Islet precursor cell (in vitro differentiated cells): Measurements from ENCODE around the gene OR5V1.
"Not testable (repeated sequence)": the region's sequence is repeated elsewhere in the genome, so short reads cannot be mapped to it uniquely, and the experiment has no call there.

Experiments used
- DNase-seq: peaks from one replicate; pipeline ENCODE4 v3.0.0-alpha.2; 2018

Gene OR5V1

DNA sequence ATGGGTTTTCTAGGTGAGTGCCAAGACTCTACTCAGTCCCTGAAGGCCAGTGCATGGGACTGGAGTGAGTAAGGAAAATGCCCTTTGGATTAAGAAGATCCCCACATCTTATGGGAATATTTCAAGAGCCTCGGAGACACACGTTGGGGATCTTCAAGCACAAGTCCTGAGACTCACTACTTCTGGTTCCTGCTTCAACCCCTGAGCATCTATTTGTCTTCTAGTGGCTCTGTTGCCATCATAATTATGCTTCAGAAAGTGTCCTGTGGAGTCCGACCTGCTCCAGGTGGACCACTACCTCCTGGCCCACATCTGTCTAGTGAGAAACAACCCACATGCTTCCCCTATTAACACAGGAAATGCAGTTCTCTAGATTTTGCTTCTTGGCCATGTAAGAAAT lies at the start of gene OR5V1:
Gene OR5V1 (minus strand): TSS at position 101 of the 400 bp plus-strand sequence. CDS start 12,670 bp downstream, outside the sequence.
- DNase-seq, result no peak

GRCh38 chr6:29414588-29414987 lies 45.9 kb upstream of the OR5V1 start, which contains the start of gene OR12D1:
OR12D1 (plus strand) TSS chr6:29414928.
- no peak for DNase-seq

GRCh38 chr6:29403801-29404200 lies 35.1 kb upstream of the OR5V1 start:
- no peak for DNase-seq

GRCh38 chr6:29399525-29399924 lies 30.9 kb upstream of the OR5V1 start:
- no peak for DNase-seq

GRCh38 chr6:29395331-29395730 lies 26.7 kb upstream of the OR5V1 start, which contains the start of gene OR12D2:
OR12D2 (plus strand) TSS chr6:29395631; CDS start chr6:29396700, 1,069 bp downstream.
- no peak for DNase-seq

- no peak for DNase-seq
These were observed 19.9 kb upstream of the OR5V1 start for GRCh38 chr6:29388533-29388932.

- DNase-seq, result no peak
These were observed 7.3 kb upstream of the OR5V1 start for GRCh38 chr6:29376003-29376402.

GRCh38 chr6:29375191-29375590 lies 6.5 kb upstream of the OR5V1 start, which contains the start of gene OR12D3:
OR12D3 (minus strand) TSS chr6:29375291; CDS start chr6:29375287, 4 bp downstream.
- DNase-seq, result no peak

DNA sequence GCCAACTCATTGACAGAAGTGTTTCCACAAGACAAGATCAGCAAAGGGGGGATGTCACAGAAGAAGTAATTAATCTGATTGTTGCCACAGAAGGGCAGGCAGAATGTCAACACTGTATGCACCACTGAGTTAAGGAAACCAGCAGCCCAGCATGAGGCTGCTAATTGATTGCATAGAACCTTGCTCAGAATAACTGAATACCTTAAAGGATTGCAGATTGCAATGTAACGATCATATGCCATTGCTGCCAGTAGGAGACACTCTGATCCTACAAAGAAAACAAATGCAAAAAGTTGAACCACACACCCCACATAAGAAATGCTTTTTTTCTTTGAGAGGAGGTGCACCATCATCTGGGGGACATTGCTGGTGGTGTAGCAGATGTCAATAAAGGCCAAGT lies 13.1 kb downstream of the OR5V1 start:
- no peak for DNase-seq

- DNase-seq, result no peak
These were observed 13.7 kb downstream of the OR5V1 start for GRCh38 chr6:29354980-29355379.

GRCh38 chr6:29349348-29349747 lies 19.3 kb downstream of the OR5V1 start:
- DNase-seq, result not testable (repeated sequence)

- DNase-seq, result no peak
These were observed 23.3 kb downstream of the OR5V1 start for GRCh38 chr6:29345380-29345779.

- no peak for DNase-seq
These were observed 32.4 kb downstream of the OR5V1 start for GRCh38 chr6:29336269-29336668.

GRCh38 chr6:29332676-29333075 lies 36.0 kb downstream of the OR5V1 start:
- DNase-seq, result no peak

DNA sequence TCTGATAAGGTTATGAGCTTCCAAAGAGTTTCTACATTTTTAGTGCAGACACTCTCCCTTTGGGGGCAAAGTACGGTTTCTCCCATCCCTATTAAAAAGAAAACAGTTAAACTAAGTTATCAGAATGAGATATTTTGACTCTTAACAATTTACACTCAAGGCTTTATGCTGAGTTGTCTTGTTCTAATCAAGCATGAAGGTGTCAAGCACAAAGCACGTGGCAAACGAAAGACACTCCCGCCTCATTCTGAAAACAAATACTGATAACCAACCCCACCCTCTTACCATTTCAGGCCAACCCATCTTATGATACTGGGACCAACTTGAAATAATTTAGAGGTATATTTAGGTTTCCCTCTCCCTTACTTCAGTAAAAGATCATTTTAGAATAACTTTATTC lies 42.9 kb downstream of the OR5V1 start:
- DNase-seq, result no peak

GRCh38 chr6:29323332-29323731 lies 45.3 kb downstream of the OR5V1 start:
- not testable (repeated sequence) for DNase-seq

DNA sequence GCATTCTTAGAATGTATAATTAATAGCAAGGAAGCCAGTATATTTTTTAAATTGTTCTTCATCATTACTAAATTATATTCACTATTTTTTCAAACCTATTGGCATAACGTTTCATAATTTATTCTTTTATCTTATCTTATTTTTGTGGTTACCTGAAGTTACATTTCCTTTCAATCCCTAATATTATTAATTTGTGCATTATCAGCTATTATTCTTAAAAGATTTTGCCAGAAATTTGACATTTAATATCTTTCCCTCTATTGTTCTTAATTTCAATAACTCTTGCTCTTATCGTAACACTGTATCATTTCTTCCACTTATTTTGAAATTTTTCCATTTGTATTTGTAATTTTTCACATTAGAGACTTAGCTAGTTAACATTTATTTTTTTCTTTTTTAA lies 48.7 kb downstream of the OR5V1 start:
- no peak for DNase-seq
